Stimulated activated naive CD8-positive, alpha-beta T cell treated with anti-CD3 and anti-CD28 coated beads, Interleukin-15, amount 100 ng/mL, for 72 hours (primary cell): ENCODE measurements around the gene TSPAN6.

ENCODE experiments used
- ATAC-seq: fragments of 150-1000 bp; cut with Tn5 transposase; 2 replicates; pipeline ENCODE4 v1.10.0; 2021; ENCODE audit warnings: mild to moderate bottlenecking, moderate library complexity
- DNase-seq, 2 donors: peaks; one replicate each; pipeline ENCODE4 v3.0.0; 2021 to 2022
- H3K27ac Mint-ChIP-seq, 2 donors: one replicate each; pipeline ENCODE4 v1.8.0; 2022; ENCODE audit warnings: mild to moderate bottlenecking in 2 of 2, mixed read lengths in 2 of 2, moderate library complexity in 2 of 2
- H3K27me3 Mint-ChIP-seq: one replicate; pipeline ENCODE4 v1.8.0; 2022; ENCODE audit warnings: mixed read lengths
- H3K4me1 Mint-ChIP-seq: one replicate; pipeline ENCODE4 v1.8.0; 2022; ENCODE audit warnings: mild to moderate bottlenecking, mixed read lengths
- H3K4me3 Mint-ChIP-seq, 2 donors: one replicate each; pipeline ENCODE4 v1.8.0; 2022; ENCODE audit warnings: mild to moderate bottlenecking in 2 of 2, mixed read lengths in 2 of 2, moderate library complexity in 1 of 2
- H3K9me3 Mint-ChIP-seq, 2 donors: one replicate each; pipeline ENCODE4 v1.8.0; 2022; ENCODE audit warnings: mixed read lengths in 2 of 2

TSPAN6 gene

GRCh38 chrX:100636321-100636991 lies at the start of gene TSPAN6:
TSPAN6 (minus strand) TSS chrX:100636806; CDS start chrX:100636694, 112 bp downstream.
- H3K4me1 Mint-ChIP-seq: peaks cover 8% of the 10 kb centered on the region
- no peaks in the 10 kb centered on the region for H3K9me3 Mint-ChIP-seq
- DNase-seq (peak; percentile 47 to 71), ATAC-seq (peak; percentile 99)
- H3K27ac Mint-ChIP-seq: peak within 1 kb of the TSS; percentile 88 to 93
- peaks cover 18% of the 10 kb centered on the region for H3K27me3 Mint-ChIP-seq
- peak within 1 kb of the TSS; percentile 92 to 94 for H3K4me3 Mint-ChIP-seq

DNA sequence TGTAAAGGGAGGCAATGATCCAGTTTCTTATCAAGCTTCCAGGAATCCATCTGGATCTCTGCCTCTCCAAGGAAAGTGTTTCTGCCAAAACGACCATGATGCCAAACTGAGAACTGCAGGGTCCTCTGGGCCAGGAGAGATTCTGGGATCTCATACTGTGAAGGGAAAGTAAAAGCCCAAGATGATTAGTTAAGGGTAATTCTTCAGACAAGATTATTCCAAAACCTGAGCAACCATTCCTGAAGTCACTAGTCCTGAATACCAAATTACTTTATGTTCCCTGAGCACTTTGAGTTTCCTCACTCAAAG lies 49.3 kb upstream of the TSPAN6 start:
- H3K4me3 Mint-ChIP-seq: no peak overlapping the region
- H3K4me1 Mint-ChIP-seq: peaks cover 16% of the 10 kb centered on the region
- no peak for ATAC-seq
- H3K27ac Mint-ChIP-seq: no peak overlapping the region
- peaks cover 2% of the 10 kb centered on the region for H3K27me3 Mint-ChIP-seq
- no peak for DNase-seq
- no peaks in the 10 kb centered on the region for H3K9me3 Mint-ChIP-seq

- DNase-seq (peak; percentile 58 to 63), ATAC-seq (peak; percentile 83)
- no peak overlapping the region for H3K27ac Mint-ChIP-seq
- peaks cover 16% of the 10 kb centered on the region for H3K4me1 Mint-ChIP-seq
- H3K27me3 Mint-ChIP-seq: peaks cover 7% of the 10 kb centered on the region
- no peak overlapping the region for H3K4me3 Mint-ChIP-seq
- no peaks in the 10 kb centered on the region for H3K9me3 Mint-ChIP-seq
Observed at GRCh38 chrX:100685284-100685996, 48.8 kb upstream of the TSPAN6 start.

GRCh38 chrX:100682939-100683338 lies 46.3 kb upstream of the TSPAN6 start:
- Mint-ChIP-seq H3K27ac (no peak overlapping the region), H3K27me3 (peaks cover 20% of the 10 kb centered on the region), H3K4me1 (peaks cover 15% of the 10 kb centered on the region), H3K4me3 (no peak overlapping the region), H3K9me3 (no peaks in the 10 kb centered on the region)
- no peak for DNase-seq
- no peak for ATAC-seq

DNA sequence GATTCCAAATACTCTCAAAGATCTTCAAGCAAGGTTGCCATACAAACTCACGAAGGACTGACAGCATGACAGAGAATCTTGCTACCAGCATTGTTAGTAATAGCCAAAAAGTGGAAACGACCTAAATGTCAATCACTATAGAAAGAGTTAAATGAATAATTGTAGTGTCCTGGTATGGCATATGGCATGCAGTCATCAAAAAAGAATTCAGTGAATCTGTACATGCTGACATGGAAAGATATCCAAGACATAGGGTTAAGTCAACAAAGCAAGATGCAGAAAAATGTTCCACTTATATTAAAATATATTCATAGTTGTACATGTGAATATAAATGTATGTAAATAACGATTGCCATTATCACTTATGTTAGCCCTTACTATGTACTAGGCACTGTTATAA lies 45.0 kb upstream of the TSPAN6 start:
- ATAC-seq (no peak), DNase-seq (no peak)
- peaks cover 20% of the 10 kb centered on the region for H3K27me3 Mint-ChIP-seq
- H3K9me3 Mint-ChIP-seq: no peaks in the 10 kb centered on the region
- H3K4me3 Mint-ChIP-seq: no peak overlapping the region
- H3K4me1 Mint-ChIP-seq: peaks cover 1% of the 10 kb centered on the region
- H3K27ac Mint-ChIP-seq: no peak overlapping the region

DNA sequence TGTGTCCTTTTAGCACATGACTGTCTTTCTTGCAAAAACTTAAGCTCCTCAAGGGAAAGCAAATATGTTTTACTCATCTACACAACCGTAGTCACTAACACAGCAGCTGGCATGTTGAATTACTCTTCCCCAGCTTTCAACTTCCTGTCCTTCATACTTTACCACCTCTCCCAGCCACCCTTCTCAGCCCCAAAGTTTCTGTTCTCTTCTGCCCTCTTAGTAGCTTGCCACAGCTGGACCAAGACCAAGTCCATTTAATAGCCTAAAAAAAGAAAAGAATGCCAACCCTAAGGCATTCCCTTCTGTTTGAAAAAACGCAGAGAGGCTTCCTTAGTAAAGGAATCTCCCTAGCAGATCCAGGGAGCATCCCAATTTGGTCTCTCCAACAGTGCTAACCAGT lies 44.1 kb upstream of the TSPAN6 start:
- Mint-ChIP-seq H3K4me1 (no peaks in the 10 kb centered on the region), H3K9me3 (no peaks in the 10 kb centered on the region), H3K27me3 (peaks cover 20% of the 10 kb centered on the region), H3K4me3 (no peak overlapping the region), H3K27ac (no peak overlapping the region)
- no peak for ATAC-seq
- no peak for DNase-seq

GRCh38 chrX:100677611-100678181 lies 41.1 kb upstream of the TSPAN6 start:
- no peaks in the 10 kb centered on the region for H3K4me1 Mint-ChIP-seq
- ATAC-seq: no peak
- peaks cover 28% of the 10 kb centered on the region for H3K27me3 Mint-ChIP-seq
- no peak overlapping the region for H3K4me3 Mint-ChIP-seq
- H3K9me3 Mint-ChIP-seq: no peaks in the 10 kb centered on the region
- no peak overlapping the region for H3K27ac Mint-ChIP-seq
- DNase-seq: no peak

DNA sequence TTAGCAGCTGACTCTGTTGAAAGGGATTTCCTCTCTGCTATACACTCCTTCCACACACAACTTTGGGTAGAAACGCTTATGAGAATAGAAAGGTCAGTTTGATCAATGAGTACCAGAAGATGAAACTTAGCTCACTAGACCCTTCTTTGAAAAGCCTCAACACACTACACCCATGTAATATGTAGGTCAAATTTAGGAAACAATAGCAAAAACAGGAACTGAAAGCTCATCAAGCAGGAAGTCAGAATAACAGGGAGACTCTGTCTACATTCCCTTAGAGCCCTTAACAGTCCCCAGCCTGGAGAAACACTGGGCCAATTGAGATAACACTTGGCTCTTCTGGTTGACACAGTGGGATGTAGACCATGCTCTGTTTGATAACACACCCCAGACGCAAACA lies 38.1 kb upstream of the TSPAN6 start:
- Mint-ChIP-seq H3K4me1 (no peaks in the 10 kb centered on the region), H3K27ac (no peak overlapping the region), H3K4me3 (no peak overlapping the region), H3K9me3 (no peaks in the 10 kb centered on the region), H3K27me3 (peaks cover 13% of the 10 kb centered on the region)
- ATAC-seq (no peak), DNase-seq (no peak)

- no peaks in the 10 kb centered on the region for H3K4me1 Mint-ChIP-seq
- DNase-seq (no peak), ATAC-seq (no peak)
- H3K9me3 Mint-ChIP-seq: no peaks in the 10 kb centered on the region
- no peak overlapping the region for H3K4me3 Mint-ChIP-seq
- H3K27me3 Mint-ChIP-seq: peaks cover 8% of the 10 kb centered on the region
- no peak overlapping the region for H3K27ac Mint-ChIP-seq
Observed at GRCh38 chrX:100673397-100673953, 36.9 kb upstream of the TSPAN6 start.

GRCh38 chrX:100672966-100673365 lies 36.4 kb upstream of the TSPAN6 start:
- no peaks in the 10 kb centered on the region for H3K9me3 Mint-ChIP-seq
- no peak overlapping the region for H3K4me3 Mint-ChIP-seq
- H3K27ac Mint-ChIP-seq: no peak overlapping the region
- H3K4me1 Mint-ChIP-seq: no peaks in the 10 kb centered on the region
- DNase-seq (no peak), ATAC-seq (no peak)
- peaks cover 8% of the 10 kb centered on the region for H3K27me3 Mint-ChIP-seq

GRCh38 chrX:100663642-100664041 lies 27.0 kb upstream of the TSPAN6 start:
- peaks cover 17% of the 10 kb centered on the region for H3K27me3 Mint-ChIP-seq

DNA sequence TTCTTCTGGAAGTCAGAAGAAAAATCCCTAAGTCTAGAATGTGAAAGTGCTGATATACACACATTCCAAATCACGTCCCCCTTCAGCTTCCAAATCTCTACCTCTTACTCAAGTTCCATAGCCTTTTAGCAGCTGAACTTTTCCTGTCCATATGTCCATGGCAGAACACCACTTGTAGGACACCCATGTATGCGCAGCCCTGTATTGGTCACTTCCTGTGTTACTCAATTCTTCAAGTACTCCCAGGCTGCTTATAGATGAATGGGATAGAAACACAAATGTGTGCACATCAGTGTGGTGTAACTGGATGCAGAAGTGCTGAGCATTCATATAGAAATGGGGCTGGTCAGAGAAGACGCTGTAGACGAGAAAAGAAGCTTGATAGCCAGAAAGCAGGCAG lies 26.2 kb upstream of the TSPAN6 start:
- H3K4me3 Mint-ChIP-seq: no peak overlapping the region
- H3K27me3 Mint-ChIP-seq: peaks cover 17% of the 10 kb centered on the region
- no peaks in the 10 kb centered on the region for H3K4me1 Mint-ChIP-seq
- no peak overlapping the region for H3K27ac Mint-ChIP-seq
- no peak for DNase-seq
- H3K9me3 Mint-ChIP-seq: no peaks in the 10 kb centered on the region
- no peak for ATAC-seq

More at GRCh38 chrX:100663642-100664041, 27.0 kb upstream of the TSPAN6 start:
- Mint-ChIP-seq H3K27ac (no peak overlapping the region), H3K9me3 (no peaks in the 10 kb centered on the region), H3K4me1 (no peaks in the 10 kb centered on the region), H3K4me3 (no peak overlapping the region)
- no peak for ATAC-seq
- DNase-seq: no peak

GRCh38 chrX:100662170-100662569 lies 25.6 kb upstream of the TSPAN6 start:
- no peaks in the 10 kb centered on the region for H3K9me3 Mint-ChIP-seq
- H3K27me3 Mint-ChIP-seq: peaks cover 17% of the 10 kb centered on the region
- H3K4me3 Mint-ChIP-seq: no peak overlapping the region
- H3K27ac Mint-ChIP-seq: no peak overlapping the region
- no peak for ATAC-seq
- no peak for DNase-seq
- H3K4me1 Mint-ChIP-seq: no peaks in the 10 kb centered on the region

GRCh38 chrX:100659431-100660137 lies 23.0 kb upstream of the TSPAN6 start:
- no peak overlapping the region for H3K27ac Mint-ChIP-seq
- H3K4me1 Mint-ChIP-seq: no peaks in the 10 kb centered on the region
- no peak for DNase-seq
- H3K9me3 Mint-ChIP-seq: no peaks in the 10 kb centered on the region
- H3K27me3 Mint-ChIP-seq: peaks cover 22% of the 10 kb centered on the region
- no peak overlapping the region for H3K4me3 Mint-ChIP-seq
- ATAC-seq: no peak

GRCh38 chrX:100658941-100659381 lies 22.4 kb upstream of the TSPAN6 start:
- Mint-ChIP-seq H3K4me3 (no peak overlapping the region), H3K4me1 (no peaks in the 10 kb centered on the region), H3K27me3 (peaks cover 22% of the 10 kb centered on the region), H3K9me3 (no peaks in the 10 kb centered on the region), H3K27ac (no peak overlapping the region)
- no peak for ATAC-seq
- DNase-seq: no peak

DNA sequence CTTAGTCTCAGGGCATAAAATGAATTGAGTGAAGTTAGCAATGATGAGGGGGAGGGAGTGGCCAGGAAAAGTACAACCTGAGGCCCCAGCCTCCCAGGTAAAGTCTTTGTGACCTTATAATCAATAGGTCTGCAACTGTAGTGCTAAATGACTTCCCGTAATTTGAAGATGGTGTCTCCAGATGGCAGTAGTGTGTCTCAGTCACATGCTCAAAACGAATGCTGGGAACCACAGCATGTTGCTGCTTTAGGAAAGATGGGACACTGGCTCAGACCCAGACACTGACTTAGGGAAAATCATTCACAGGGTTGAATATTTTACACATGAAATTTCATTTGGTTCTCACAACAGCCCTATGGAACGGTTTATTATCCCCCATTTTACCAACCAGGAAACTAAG lies 17.7 kb upstream of the TSPAN6 start:
- Mint-ChIP-seq H3K27me3 (peaks cover 17% of the 10 kb centered on the region), H3K4me3 (no peak overlapping the region), H3K9me3 (no peaks in the 10 kb centered on the region), H3K27ac (no peak overlapping the region), H3K4me1 (no peaks in the 10 kb centered on the region)
- no peak for ATAC-seq
- DNase-seq: no peak
